Glomerular visceral epithelial cell (primary cell): ENCODE results near the gene HES3.

Source experiments
- DNase-seq: peaks from one replicate; pipeline ENCODE4 v3.0.0-alpha.2; 2016; ENCODE audit errors: extremely low spot score

HES3 gene

GRCh38 chr1:6243993-6244392 lies at the start of gene HES3:
Gene HES3, plus strand, starts transcription at chr1:6244179. Its CDS starts 187 bp downstream, at chr1:6244366.
- DNase-seq, result no peak

GRCh38 chr1:6197746-6198427 lies 46.1 kb upstream of the HES3 start:
- DNase-seq, result no peak

- DNase-seq, result peak; percentile 13
Measured at GRCh38 chr1:6198646-6199297, 45.2 kb upstream of the HES3 start.

DNA sequence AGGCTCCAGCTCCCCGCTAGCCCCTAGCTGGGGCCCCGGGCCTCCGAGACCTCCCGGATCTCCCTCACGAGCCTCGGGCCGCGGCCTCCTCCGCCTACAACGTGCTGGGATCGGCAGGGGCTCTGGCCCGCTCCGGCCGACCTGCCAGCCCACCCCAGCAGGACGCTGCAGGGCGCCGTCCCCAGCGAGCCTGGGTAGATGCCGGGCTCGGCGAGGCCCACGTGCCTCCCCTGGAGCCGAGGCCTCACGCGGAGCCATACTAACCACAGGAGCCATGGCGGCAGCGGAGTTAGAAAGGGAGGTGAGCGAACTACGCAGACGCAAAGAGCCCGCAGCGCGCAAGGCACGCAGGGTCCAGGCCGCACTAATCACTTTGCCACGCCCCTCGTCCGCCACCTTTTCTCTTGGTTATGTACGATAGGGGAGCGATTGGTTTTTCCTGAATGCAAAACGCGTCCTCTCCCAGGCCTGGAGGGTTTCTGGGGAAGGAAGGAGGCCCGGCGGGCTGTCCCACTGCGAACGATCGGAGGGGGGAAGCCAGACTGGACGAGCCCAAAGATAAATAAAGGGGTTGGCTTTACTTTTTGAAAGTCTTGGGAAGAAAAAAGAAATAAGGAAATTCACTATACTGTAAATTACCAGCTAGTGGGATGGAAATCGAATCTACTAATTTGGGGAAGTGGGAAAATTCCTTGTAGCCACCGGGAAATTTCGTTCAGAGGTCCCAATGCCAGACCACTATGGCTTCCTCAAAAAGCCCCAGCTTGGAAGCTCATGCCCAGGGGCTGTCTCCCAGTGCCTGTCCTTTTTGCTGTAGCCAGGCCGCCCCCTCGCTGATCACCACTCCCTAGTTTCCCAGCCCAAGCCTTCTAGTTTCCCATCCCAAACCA lies 44.4 kb upstream of the HES3 start, which contains the start of gene RPL22:
Gene RPL22, minus strand, starts transcription at position 298 of the 890 bp plus-strand sequence. Its CDS starts 22 bp downstream, at position 276.
- peak; percentile 99 for DNase-seq

GRCh38 chr1:6200188-6200809 lies 43.7 kb upstream of the HES3 start:
- no peak for DNase-seq

DNA sequence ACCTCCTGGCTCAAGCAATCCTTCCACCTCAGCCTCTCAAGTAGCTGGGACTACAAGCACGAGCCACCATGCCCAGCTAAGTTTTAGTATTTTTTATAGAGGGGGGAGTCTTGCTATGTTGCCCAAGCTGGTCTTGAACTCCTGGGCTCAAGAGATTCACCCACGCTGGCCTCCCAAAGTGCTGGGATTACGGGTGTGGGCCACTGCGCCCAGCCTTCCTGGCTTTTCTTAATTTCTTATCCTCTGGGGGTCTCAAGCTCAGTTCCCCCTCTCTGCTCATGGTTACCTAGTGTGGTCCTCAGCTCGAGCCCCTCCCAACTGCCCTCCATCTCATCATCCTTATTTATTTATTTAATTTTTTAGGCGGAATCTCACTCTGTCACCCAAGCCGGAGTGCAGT lies 41.7 kb upstream of the HES3 start:
- no peak for DNase-seq

DNA sequence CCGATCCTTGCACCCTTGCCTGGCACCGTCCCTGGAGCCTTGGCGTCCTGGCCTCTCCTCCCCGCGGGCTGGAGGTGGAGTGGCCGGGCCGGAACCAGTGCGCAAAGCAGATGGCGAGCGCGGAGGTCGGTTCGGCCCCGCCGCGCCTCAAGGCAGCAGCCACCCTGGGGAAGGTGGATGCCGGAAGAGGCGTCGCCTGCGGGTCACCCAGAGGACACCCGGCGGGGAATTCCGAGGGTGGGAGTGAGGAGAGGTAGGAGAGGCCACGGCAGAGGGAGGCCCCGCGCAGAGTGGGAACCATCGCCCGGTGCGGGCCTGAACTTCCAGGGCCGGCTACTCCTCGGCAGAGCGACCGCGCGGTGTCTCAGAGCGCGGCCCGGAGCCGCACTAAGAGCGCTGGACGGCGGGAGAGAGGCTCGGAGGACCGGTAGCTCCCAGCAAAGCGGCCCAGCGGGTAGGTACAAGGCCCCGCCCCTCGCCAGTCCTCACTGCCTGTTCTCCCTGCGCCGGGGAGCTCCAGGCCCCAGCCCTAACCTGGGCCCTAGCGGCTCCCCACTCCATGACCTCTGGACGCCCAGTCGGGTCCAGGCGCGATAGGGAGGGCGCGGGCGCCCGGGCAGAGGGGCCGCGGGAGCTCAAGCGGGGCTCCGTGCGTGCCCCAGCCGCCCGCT lies 38.0 kb upstream of the HES3 start, which contains the start of gene RNF207:
Gene RNF207, plus strand, starts transcription at position 271 of the 671 bp plus-strand sequence. CDS start 417 bp downstream, outside the sequence.
- DNase-seq, result peak; percentile 86

DNA sequence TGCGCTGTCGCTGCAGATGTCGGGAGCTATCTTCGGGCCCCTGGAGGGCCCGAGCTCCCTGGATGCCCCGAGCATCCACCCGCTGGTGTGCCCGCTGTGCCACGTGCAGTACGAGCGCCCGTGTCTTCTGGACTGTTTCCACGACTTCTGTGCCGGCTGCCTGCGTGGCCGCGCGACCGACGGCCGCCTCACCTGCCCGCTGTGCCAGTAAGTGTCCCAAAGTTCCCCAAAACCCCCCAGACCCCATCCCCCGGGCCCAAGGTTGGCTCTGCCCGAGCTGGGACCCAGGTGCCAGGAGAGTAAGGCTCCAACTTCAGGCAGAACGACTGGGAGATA lies 37.5 kb upstream of the HES3 start:
- no peak for DNase-seq

GRCh38 chr1:6207075-6207885 lies 36.7 kb upstream of the HES3 start:
- DNase-seq, result no peak

DNA sequence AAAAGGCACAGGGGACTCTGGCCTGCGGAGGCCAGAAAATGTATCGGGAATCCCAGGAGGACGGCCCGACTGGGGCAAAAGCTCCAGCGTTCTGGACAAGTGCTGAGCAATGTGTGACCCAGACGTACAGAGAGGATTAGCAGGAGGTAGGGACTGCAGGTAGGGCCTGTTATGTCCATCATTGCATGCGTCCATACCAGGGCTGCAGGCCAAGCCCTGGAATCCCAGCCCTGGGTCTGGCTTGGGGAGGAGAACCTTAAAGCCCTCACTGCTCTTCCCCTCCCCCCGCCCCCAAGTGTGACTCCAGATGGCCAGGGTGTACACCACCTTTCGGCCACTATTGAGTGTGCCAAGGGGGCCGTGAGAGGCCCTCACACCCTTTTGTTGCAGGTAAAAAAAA lies 36.1 kb upstream of the HES3 start:
- no peak for DNase-seq

- no peak for DNase-seq
Measured at GRCh38 chr1:6208723-6209660, 35.0 kb upstream of the HES3 start.

DNA sequence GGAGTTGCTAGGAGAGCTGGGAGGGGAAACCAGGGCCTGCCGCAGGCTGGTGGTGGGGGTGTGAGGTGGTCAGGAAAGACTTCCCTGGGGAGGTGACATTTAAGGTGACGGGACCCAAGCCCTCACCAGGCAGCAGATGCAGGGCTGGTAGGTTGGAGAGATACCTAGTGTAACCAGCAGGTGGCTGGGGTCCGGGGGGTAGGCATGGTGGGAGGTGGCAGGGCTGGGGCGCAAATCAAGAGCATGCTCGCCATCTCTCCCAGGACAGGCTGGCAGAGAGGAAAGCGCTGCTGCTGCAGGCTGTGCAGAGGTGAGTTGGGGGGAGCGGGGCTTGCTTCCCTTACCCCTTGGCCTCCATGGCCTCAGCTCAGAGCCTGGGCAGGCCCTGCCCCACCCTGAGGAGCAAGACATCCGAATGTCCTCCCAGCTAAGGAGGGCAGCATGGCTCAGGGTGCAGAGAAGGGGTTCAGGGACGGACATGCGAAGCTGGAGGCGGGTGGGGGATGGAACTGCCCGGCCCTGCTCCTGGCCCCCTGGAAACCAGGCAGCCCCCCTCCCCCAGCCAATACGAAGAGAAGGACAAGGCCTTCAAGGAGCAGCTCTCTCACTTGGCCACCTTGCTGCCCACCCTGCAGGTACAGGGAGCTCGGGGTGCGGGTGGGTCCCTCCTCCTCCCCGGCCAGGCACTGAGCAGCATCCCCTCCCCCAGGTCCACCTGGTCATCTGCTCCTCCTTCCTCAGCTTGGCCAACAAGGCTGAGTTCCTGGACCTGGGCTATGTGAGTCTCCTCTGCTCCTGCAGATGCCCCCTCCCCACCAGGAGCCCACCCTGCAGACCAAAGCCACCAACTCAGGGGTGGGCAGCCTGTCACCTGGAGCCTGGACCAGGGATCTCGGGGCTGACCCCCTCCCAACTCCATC lies 34.1 kb upstream of the HES3 start:
- no peak for DNase-seq

DNA sequence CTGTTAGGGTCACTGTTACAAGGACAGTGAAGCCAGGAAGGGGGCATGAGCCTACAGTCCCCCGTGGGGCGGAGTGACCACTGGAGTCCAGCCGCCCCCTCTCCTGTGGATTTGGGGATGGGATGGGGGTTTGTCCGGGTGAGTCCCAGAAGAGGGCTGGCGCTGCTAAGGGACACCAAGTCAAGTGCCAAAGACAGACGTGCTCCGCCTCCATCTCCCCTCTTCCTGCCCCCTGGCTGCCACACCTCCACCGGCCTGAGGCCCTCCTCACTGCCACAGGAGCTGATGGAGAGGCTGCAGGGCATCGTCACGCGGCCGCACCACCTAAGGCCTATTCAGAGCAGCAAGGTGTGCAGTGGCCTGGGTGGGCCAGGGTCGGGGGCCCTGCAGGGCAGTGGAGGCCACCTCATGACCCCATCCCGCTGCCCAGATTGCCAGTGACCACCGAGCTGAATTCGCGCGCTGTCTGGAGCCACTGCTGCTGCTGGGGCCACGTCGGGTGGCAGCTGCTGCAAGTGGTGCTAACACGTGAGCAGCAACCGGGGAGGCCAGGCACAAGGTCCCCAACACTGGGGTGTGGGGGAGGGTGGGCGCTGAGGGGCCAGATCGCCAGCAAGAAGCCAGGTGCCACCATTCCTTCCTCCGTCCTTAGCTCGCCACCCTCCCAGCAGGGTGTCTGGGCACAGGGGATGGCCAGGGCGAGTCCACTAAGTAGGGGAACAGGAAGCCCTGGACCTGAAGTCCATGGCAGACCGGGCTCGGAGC lies 33.2 kb upstream of the HES3 start:
- no peak for DNase-seq

- DNase-seq, result no peak
Measured at GRCh38 chr1:6211731-6212130, 32.2 kb upstream of the HES3 start.

GRCh38 chr1:6212193-6212959 lies 31.6 kb upstream of the HES3 start:
- no peak for DNase-seq

GRCh38 chr1:6218375-6219164 lies 25.4 kb upstream of the HES3 start:
- DNase-seq, result peak; percentile 17
